ENCODE data around the gene ASCL5. TPM values are rescaled to one million over a fixed set of nuclear protein-coding genes. Genes with fewer than 3 reads are reported as not detected.

Gene ASCL5
- total RNA-seq, 5 donors from 2014 or later (not counting 1 experiment from before 2014, with no cell fraction given): 0.19 to 0.49 (median 0.26) TPM; not detected in 2

GRCh38 chr1:201095581-201095980 is 31.4 kb downstream of the ASCL5 start:
- Histone ChIP-seq H3K4me1 (ENCODE audit: control insufficient read depth in 1 of 2, extremely low read depth in 1 of 2, insufficient read depth in 2 of 2, low read length in 2 of 2) (no peaks in the 10 kb centered on the region), H3K27ac (ENCODE audit: low read length) (no peak overlapping the region), H3K4me3 (ENCODE audit: control insufficient read depth in 1 of 2, extremely low read depth in 1 of 2, low read length in 1 of 2) (no peak overlapping the region), H3K27me3 (replicated peaks in 1 of 2; ENCODE audit: control insufficient read depth in 2 of 2, extremely low read depth in 1 of 2, insufficient read depth in 2 of 2, low read length in 1 of 2) (peaks cover 0 to 31% of the 10 kb centered on the region in 2 experiments), H3K36me3 (ENCODE audit: control insufficient read depth in 2 of 2, extremely low read depth in 1 of 2, insufficient read depth in 1 of 2, low read length in 1 of 2) (no peaks in the 10 kb centered on the region), H3K9me3 (no peaks in the 10 kb centered on the region)
- no peak overlapping the region for H3K4me3 Mint-ChIP-seq
- H3K9me3 Mint-ChIP-seq: no peaks in the 10 kb centered on the region
- no peaks in the 10 kb centered on the region for H3K4me1 Mint-ChIP-seq
- no peak for DNase-seq
- no peak for ATAC-seq (replicated peaks in 1 of 4)
- no peak overlapping the region for H3K27ac Mint-ChIP-seq
- H3K36me3 Mint-ChIP-seq: no peaks in the 10 kb centered on the region
- peaks cover 0 to 6% of the 10 kb centered on the region in 2 donors for H3K27me3 Mint-ChIP-seq
- ChIA-PET CTCF (no interaction called here), POLR2A (no interaction called here)
- WGBS (ENCODE audit: insufficient coverage): 72% methylated on average over 2 of the region's 2 CpGs

DNA sequence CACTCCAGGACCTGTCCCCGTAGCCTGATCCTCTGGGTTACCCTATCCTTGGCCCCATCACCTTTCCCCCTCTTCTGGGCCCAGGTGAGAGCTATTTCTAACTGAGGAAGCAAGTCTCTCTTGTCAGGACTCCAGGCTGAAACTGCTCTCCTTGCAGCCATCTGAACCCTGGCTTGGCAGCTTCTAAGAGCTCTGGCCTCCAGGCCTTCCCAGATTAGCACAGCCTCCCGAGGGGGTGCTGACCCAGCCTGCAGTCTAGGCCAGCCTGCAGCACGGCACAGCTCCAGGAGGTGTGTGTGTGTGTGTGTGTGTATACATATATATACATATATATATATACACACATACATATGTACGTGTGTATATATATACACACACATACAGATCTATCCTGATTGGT is 32.2 kb downstream of the ASCL5 start:
- DNase-seq (no peak), ATAC-seq (replicated peaks in 1 of 4) (no peak)
- ChIA-PET POLR2A (no interaction called here), CTCF (no interaction called here)
- no peak overlapping the region for H3K27ac Mint-ChIP-seq
- H3K4me1 ChIP-seq (ENCODE audit: control insufficient read depth in 1 of 2, extremely low read depth in 1 of 2, insufficient read depth in 2 of 2, low read length in 2 of 2): no peaks in the 10 kb centered on the region
- peaks cover 0 to 6% of the 10 kb centered on the region in 2 donors for H3K27me3 Mint-ChIP-seq
- H3K4me3 ChIP-seq (ENCODE audit: control insufficient read depth in 1 of 2, extremely low read depth in 1 of 2, low read length in 1 of 2): no peak overlapping the region
- H3K4me1 Mint-ChIP-seq: no peaks in the 10 kb centered on the region
- H3K27me3 ChIP-seq (replicated peaks in 1 of 2; ENCODE audit: control insufficient read depth in 2 of 2, extremely low read depth in 1 of 2, insufficient read depth in 2 of 2, low read length in 1 of 2): peaks cover 0 to 31% of the 10 kb centered on the region in 2 experiments
- H3K4me3 Mint-ChIP-seq: no peak overlapping the region
- no peak overlapping the region for H3K27ac ChIP-seq (ENCODE audit: low read length)
- WGBS (ENCODE audit: insufficient coverage): no CpG with 5 or more reads among the region's 4 CpGs
- H3K36me3 Mint-ChIP-seq: no peaks in the 10 kb centered on the region
- no peaks in the 10 kb centered on the region for H3K36me3 ChIP-seq (ENCODE audit: control insufficient read depth in 2 of 2, extremely low read depth in 1 of 2, insufficient read depth in 1 of 2, low read length in 1 of 2)
- no peaks in the 10 kb centered on the region for H3K9me3 Mint-ChIP-seq
- no peaks in the 10 kb centered on the region for H3K9me3 ChIP-seq

GRCh38 chr1:201093962-201094361 is 33.0 kb downstream of the ASCL5 start:
- ATAC-seq (replicated peaks in 1 of 4): no peak
- H3K36me3 ChIP-seq (ENCODE audit: control insufficient read depth in 2 of 2, extremely low read depth in 1 of 2, insufficient read depth in 1 of 2, low read length in 1 of 2): no peaks in the 10 kb centered on the region
- Mint-ChIP-seq H3K9me3 (no peaks in the 10 kb centered on the region), H3K36me3 (no peaks in the 10 kb centered on the region), H3K27me3 (peaks cover 0 to 6% of the 10 kb centered on the region in 2 donors), H3K27ac (no peak overlapping the region), H3K4me3 (no peak overlapping the region), H3K4me1 (no peaks in the 10 kb centered on the region)
- H3K4me3 ChIP-seq (ENCODE audit: control insufficient read depth in 1 of 2, extremely low read depth in 1 of 2, low read length in 1 of 2): no peak overlapping the region
- DNase-seq: no peak
- CTCF ChIA-PET: no interaction called here
- no peaks in the 10 kb centered on the region for H3K9me3 ChIP-seq
- POLR2A ChIA-PET: no interaction called here
- 68% methylated on average over 6 of the region's 7 CpGs for WGBS (ENCODE audit: insufficient coverage)
- peaks cover 0 to 29% of the 10 kb centered on the region in 2 experiments for H3K27me3 ChIP-seq (replicated peaks in 1 of 2; ENCODE audit: control insufficient read depth in 2 of 2, extremely low read depth in 1 of 2, insufficient read depth in 2 of 2, low read length in 1 of 2)
- no peaks in the 10 kb centered on the region for H3K4me1 ChIP-seq (ENCODE audit: control insufficient read depth in 1 of 2, extremely low read depth in 1 of 2, insufficient read depth in 2 of 2, low read length in 2 of 2)
- H3K27ac ChIP-seq (ENCODE audit: low read length): no peak overlapping the region

- ChIA-PET POLR2A (no interaction called here), CTCF (no interaction called here)
- H3K9me3 Mint-ChIP-seq: no peaks in the 10 kb centered on the region
- no peaks in the 10 kb centered on the region for H3K4me1 Mint-ChIP-seq
- no peak for ATAC-seq (replicated peaks in 1 of 4)
- no peak overlapping the region for H3K4me3 Mint-ChIP-seq
- no peak overlapping the region for H3K27ac Mint-ChIP-seq
- DNase-seq: no peak
- H3K36me3 ChIP-seq (ENCODE audit: control insufficient read depth in 2 of 2, extremely low read depth in 1 of 2, insufficient read depth in 1 of 2, low read length in 1 of 2): no peaks in the 10 kb centered on the region
- peaks cover 0 to 26% of the 10 kb centered on the region in 2 experiments for H3K27me3 ChIP-seq (replicated peaks in 1 of 2; ENCODE audit: control insufficient read depth in 2 of 2, extremely low read depth in 1 of 2, insufficient read depth in 2 of 2, low read length in 1 of 2)
- no peak overlapping the region for H3K4me3 ChIP-seq (ENCODE audit: control insufficient read depth in 1 of 2, extremely low read depth in 1 of 2, low read length in 1 of 2)
- no peaks in the 10 kb centered on the region for H3K4me1 ChIP-seq (ENCODE audit: control insufficient read depth in 1 of 2, extremely low read depth in 1 of 2, insufficient read depth in 2 of 2, low read length in 2 of 2)
- 79% methylated on average over 4 of the region's 7 CpGs for WGBS (ENCODE audit: insufficient coverage)
- H3K27me3 Mint-ChIP-seq: peaks cover 0 to 6% of the 10 kb centered on the region in 2 donors
- no peaks in the 10 kb centered on the region for H3K36me3 Mint-ChIP-seq
- H3K9me3 ChIP-seq: no peaks in the 10 kb centered on the region
- no peak overlapping the region for H3K27ac ChIP-seq (ENCODE audit: low read length)
Measured at GRCh38 chr1:201093561-201093960, 33.4 kb downstream of the ASCL5 start.

DNA sequence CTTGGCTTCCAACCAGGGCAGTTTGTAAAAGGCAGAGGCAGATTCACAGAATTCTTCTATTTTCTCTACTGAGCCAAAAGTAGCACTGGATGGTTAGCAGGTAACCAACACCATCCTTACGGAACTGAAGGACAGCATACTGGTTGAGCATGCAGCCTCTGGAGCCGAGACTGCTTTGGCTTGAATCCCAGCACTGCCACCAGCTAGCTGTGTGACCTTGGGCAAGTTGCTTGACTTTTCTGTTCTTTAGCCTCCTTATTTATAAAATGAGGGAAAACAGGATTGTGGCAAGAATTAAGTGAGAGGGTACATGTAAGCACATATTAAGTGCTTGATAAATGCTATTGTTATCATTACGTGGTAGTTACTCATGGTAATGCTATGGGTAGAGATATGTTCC is 34.2 kb downstream of the ASCL5 start:
- DNase-seq (no peak), ATAC-seq (replicated peaks in 1 of 4) (no peak)
- Histone ChIP-seq H3K9me3 (no peaks in the 10 kb centered on the region), H3K4me1 (ENCODE audit: control insufficient read depth in 1 of 2, extremely low read depth in 1 of 2, insufficient read depth in 2 of 2, low read length in 2 of 2) (no peaks in the 10 kb centered on the region), H3K36me3 (ENCODE audit: control insufficient read depth in 2 of 2, extremely low read depth in 1 of 2, insufficient read depth in 1 of 2, low read length in 1 of 2) (no peaks in the 10 kb centered on the region), H3K27ac (ENCODE audit: low read length) (no peak overlapping the region), H3K27me3 (replicated peaks in 1 of 2; ENCODE audit: control insufficient read depth in 2 of 2, extremely low read depth in 1 of 2, insufficient read depth in 2 of 2, low read length in 1 of 2) (peaks cover 2 to 25% of the 10 kb centered on the region in 2 experiments), H3K4me3 (ENCODE audit: control insufficient read depth in 1 of 2, extremely low read depth in 1 of 2, low read length in 1 of 2) (no peak overlapping the region)
- POLR2A ChIA-PET: no interaction called here
- H3K4me1 Mint-ChIP-seq: no peaks in the 10 kb centered on the region
- H3K27ac Mint-ChIP-seq: no peak overlapping the region
- WGBS (ENCODE audit: insufficient coverage): 93% methylated on average over 2 of the region's 3 CpGs
- peaks cover 0 to 11% of the 10 kb centered on the region in 2 donors for H3K27me3 Mint-ChIP-seq
- CTCF ChIA-PET: no interaction called here
- H3K9me3 Mint-ChIP-seq: no peaks in the 10 kb centered on the region
- H3K4me3 Mint-ChIP-seq: no peak overlapping the region
- no peaks in the 10 kb centered on the region for H3K36me3 Mint-ChIP-seq

DNA sequence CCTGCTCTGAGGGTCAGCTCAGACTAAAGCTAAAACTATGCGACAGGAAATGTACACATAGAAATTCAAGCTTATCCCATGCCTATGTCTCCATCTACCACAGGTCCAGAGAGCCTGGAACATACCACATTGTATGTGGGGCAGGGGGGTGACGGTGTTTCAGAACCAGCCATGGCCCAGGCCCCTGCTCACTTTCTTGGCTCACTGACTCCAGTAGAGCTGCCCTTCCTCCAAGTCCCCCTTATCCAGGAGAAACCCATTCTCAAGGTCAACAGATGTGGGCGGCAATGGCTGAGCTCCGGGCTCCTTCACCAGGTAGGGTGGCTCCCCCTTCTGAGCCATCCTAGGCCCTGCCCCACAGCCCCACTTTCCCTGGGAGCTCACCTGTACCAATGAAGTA is 35.7 kb downstream of the ASCL5 start:
- no peaks in the 10 kb centered on the region for H3K36me3 ChIP-seq (ENCODE audit: control insufficient read depth in 2 of 2, extremely low read depth in 1 of 2, insufficient read depth in 1 of 2, low read length in 1 of 2)

GRCh38 chr1:201090541-201090940 is 36.4 kb downstream of the ASCL5 start:
- WGBS (ENCODE audit: insufficient coverage): 94% methylated on average over 2 of the region's 4 CpGs

More for the DNA sequence above, 35.7 kb downstream of the ASCL5 start:
- 100% methylated on average over 2 of the region's 4 CpGs for WGBS (ENCODE audit: insufficient coverage)
- Histone ChIP-seq H3K27me3 (replicated peaks in 1 of 2; ENCODE audit: control insufficient read depth in 2 of 2, extremely low read depth in 1 of 2, insufficient read depth in 2 of 2, low read length in 1 of 2) (peaks cover 2 to 24% of the 10 kb centered on the region in 2 experiments), H3K4me3 (ENCODE audit: control insufficient read depth in 1 of 2, extremely low read depth in 1 of 2, low read length in 1 of 2) (no peak overlapping the region), H3K4me1 (ENCODE audit: control insufficient read depth in 1 of 2, extremely low read depth in 1 of 2, insufficient read depth in 2 of 2, low read length in 2 of 2) (no peaks in the 10 kb centered on the region), H3K27ac (ENCODE audit: low read length) (no peak overlapping the region), H3K9me3 (no peaks in the 10 kb centered on the region)
- Mint-ChIP-seq H3K36me3 (no peaks in the 10 kb centered on the region), H3K4me1 (no peaks in the 10 kb centered on the region), H3K27ac (no peak overlapping the region), H3K9me3 (no peaks in the 10 kb centered on the region), H3K27me3 (peaks cover 0 to 12% of the 10 kb centered on the region in 2 donors), H3K4me3 (no peak overlapping the region)
- DNase-seq: no peak
- POLR2A ChIA-PET: no interaction called here
- no peak for ATAC-seq (replicated peaks in 1 of 4)
- CTCF ChIA-PET: no interaction called here

More at GRCh38 chr1:201090541-201090940, 36.4 kb downstream of the ASCL5 start:
- no peaks in the 10 kb centered on the region for H3K36me3 Mint-ChIP-seq
- no peaks in the 10 kb centered on the region for H3K9me3 Mint-ChIP-seq
- H3K27ac ChIP-seq (ENCODE audit: low read length): no peak overlapping the region
- no peak overlapping the region for H3K4me3 Mint-ChIP-seq
- POLR2A ChIA-PET: no interaction called here
- H3K9me3 ChIP-seq: no peaks in the 10 kb centered on the region
- peaks cover 0 to 15% of the 10 kb centered on the region in 2 donors for H3K27me3 Mint-ChIP-seq
- peaks cover 2 to 23% of the 10 kb centered on the region in 2 experiments for H3K27me3 ChIP-seq (replicated peaks in 1 of 2; ENCODE audit: control insufficient read depth in 2 of 2, extremely low read depth in 1 of 2, insufficient read depth in 2 of 2, low read length in 1 of 2)
- CTCF ChIA-PET: no interaction called here
- no peaks in the 10 kb centered on the region for H3K36me3 ChIP-seq (ENCODE audit: control insufficient read depth in 2 of 2, extremely low read depth in 1 of 2, insufficient read depth in 1 of 2, low read length in 1 of 2)
- no peak overlapping the region for H3K4me3 ChIP-seq (ENCODE audit: control insufficient read depth in 1 of 2, extremely low read depth in 1 of 2, low read length in 1 of 2)
- ATAC-seq (replicated peaks in 1 of 4): no peak
- H3K4me1 Mint-ChIP-seq: no peaks in the 10 kb centered on the region
- H3K4me1 ChIP-seq (ENCODE audit: control insufficient read depth in 1 of 2, extremely low read depth in 1 of 2, insufficient read depth in 2 of 2, low read length in 2 of 2): no peaks in the 10 kb centered on the region
- H3K27ac Mint-ChIP-seq: no peak overlapping the region
- no peak for DNase-seq
